ENCODE measurements around the gene CNTNAP2.

Gene CNTNAP2

DNA sequence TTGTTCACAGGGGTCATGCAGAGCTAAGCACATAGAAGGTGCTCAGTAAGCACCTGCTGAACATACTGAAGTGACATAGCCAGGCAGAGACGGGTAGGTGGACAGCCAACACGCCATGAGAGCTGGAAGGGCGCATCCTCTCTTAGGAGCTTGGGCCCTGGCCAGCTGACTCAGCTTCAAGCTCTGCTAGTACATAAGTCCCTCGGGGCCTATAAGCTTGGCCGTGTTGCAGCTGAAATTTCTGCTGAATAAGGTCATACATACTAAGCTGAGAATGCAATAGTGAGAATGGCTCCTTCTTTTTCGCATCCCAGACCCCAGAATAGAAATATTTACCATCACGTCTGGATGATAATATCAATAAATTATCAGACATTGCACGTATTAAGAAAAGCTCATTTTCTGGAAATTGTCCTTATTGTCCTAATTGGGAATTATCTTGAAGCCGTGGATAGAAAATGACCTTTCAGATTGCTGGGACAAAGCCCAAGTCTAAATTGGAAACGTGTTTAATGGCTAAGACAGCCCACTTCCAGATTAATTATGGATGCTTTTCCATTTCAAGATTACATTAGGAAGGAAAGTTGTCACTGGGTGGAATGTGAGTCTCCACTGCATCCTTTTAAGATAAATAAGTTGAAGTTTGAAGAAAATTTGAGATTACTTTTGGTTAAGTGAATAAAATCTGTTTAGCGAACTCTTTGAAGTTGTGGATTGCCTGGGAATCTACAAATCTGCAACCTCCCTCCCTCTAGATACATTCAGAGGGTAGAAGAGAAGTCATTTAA, 2186.9 kb downstream of the CNTNAP2 start (continued):
- TF ChIP-seq PRDM4 (tag by site-specific recombination; IDR thresholded peaks at IDR 0.05) (no peak), KLF9 (tag by site-specific recombination; IDR thresholded peaks at IDR 0.05; ENCODE audit: low read depth) (no peak), ZNF76 (tag by site-specific recombination; IDR thresholded peaks at IDR 0.05; ENCODE audit: borderline replicate concordance, low read depth) (no peak), ZNF398 (tag by site-specific recombination; IDR thresholded peaks at IDR 0.05) (no peak), ZEB2 (tag by site-specific recombination; IDR thresholded peaks at IDR 0.05) (peak; percentile 55; the same call in 1 of the 2 replicates), REPIN1 (tag by site-specific recombination; IDR thresholded peaks at IDR 0.05; ENCODE audit: low read depth) (no peak), ZNF10 (tag by site-specific recombination; IDR thresholded peaks at IDR 0.05) (no peak), ZNF660 (tag by site-specific recombination; IDR thresholded peaks at IDR 0.05) (0 out of 2 replicates have a peak, but pooled peaks have one; percentile 18), ZNF114 (tag by site-specific recombination; IDR thresholded peaks at IDR 0.05) (no peak), ZNF654 (tag by site-specific recombination; IDR thresholded peaks at IDR 0.05; ENCODE audit: low read depth) (no peak), ZNF140 (tag by site-specific recombination; IDR thresholded peaks at IDR 0.05) (no peak), ZNF184 (tag by site-specific recombination; IDR thresholded peaks at IDR 0.05) (peak; percentile 99), ZNF239 (tag by site-specific recombination; IDR thresholded peaks at IDR 0.05) (no peak), ZBTB44 (tag by site-specific recombination; IDR thresholded peaks at IDR 0.05) (peak; percentile 56; the same call in 1 of the 2 replicates), ZNF629 (tag by site-specific recombination; IDR thresholded peaks at IDR 0.05) (peak; percentile 54), ZNF548 (tag by site-specific recombination; IDR thresholded peaks at IDR 0.05) (no peak), ZNF658 (tag by site-specific recombination; IDR thresholded peaks at IDR 0.05) (no peak), ZNF280C (tag by site-specific recombination; IDR thresholded peaks at IDR 0.05) (no peak)
- TF ChIP-seq, protein P1, sequence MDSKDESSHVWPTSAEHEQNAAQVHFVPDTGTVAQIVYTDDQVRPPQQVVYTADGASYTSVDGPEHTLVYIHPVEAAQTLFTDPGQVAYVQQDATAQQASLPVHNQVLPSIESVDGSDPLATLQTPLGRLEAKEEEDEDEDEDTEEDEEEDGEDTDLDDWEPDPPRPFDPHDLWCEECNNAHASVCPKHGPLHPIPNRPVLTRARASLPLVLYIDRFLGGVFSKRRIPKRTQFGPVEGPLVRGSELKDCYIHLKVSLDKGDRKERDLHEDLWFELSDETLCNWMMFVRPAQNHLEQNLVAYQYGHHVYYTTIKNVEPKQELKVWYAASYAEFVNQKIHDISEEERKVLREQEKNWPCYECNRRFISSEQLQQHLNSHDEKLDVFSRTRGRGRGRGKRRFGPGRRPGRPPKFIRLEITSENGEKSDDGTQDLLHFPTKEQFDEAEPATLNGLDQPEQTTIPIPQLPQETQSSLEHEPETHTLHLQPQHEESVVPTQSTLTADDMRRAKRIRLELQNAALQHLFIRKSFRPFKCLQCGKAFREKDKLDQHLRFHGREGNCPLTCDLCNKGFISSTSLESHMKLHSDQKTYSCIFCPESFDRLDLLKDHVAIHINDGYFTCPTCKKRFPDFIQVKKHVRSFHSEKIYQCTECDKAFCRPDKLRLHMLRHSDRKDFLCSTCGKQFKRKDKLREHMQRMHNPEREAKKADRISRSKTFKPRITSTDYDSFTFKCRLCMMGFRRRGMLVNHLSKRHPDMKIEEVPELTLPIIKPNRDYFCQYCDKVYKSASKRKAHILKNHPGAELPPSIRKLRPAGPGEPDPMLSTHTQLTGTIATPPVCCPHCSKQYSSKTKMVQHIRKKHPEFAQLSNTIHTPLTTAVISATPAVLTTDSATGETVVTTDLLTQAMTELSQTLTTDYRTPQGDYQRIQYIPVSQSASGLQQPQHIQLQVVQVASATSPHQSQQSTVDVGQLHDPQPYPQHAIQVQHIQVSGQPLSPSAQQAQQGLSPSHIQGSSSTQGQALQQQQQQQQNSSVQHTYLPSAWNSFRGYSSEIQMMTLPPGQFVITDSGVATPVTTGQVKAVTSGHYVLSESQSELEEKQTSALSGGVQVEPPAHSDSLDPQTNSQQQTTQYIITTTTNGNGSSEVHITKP (tag by site-specific recombination; IDR thresholded peaks at IDR 0.05), result no peak
